ENCODE measurements around the gene TXN2.
"Not testable (repeated sequence)": the region's sequence is repeated elsewhere in the genome, so short reads cannot be mapped to it uniquely, and the experiment has no call there.

The TXN2 gene

GRCh38 chr22:36461665-36462649, 19.5 kb downstream of the TXN2 start:
- Histone ChIP-seq H3K9me3 (ENCODE audit: control insufficient read depth, low read length) (no peaks in the 10 kb centered on the region), H3K9ac (ENCODE audit: low read length) (peak overlapping the region; percentile 58), H3K27me3 (ENCODE audit: control insufficient read depth, insufficient read depth, low read length) (no peaks in the 10 kb centered on the region), H3K4me1 (ENCODE audit: control insufficient read depth, insufficient read depth, low read length) (peaks cover 53% of the 10 kb centered on the region), H3K36me3 (ENCODE audit: control insufficient read depth, insufficient read depth, low read length) (no peaks in the 10 kb centered on the region), H3K4me3 (ENCODE audit: low read length) (no peak overlapping the region)

- no peak overlapping the region for H3K4me3 ChIP-seq (ENCODE audit: low read length)
- peaks cover 51% of the 10 kb centered on the region for H3K4me1 ChIP-seq (ENCODE audit: control insufficient read depth, insufficient read depth, low read length)
- no peak overlapping the region for H3K9ac ChIP-seq (ENCODE audit: low read length)
- H3K36me3 ChIP-seq (ENCODE audit: control insufficient read depth, insufficient read depth, low read length), result no peaks in the 10 kb centered on the region
- H3K9me3 ChIP-seq (ENCODE audit: control insufficient read depth, low read length), result no peaks in the 10 kb centered on the region
- no peaks in the 10 kb centered on the region for H3K27me3 ChIP-seq (ENCODE audit: control insufficient read depth, insufficient read depth, low read length)
Observed at GRCh38 chr22:36460202-36460601, 21.2 kb downstream of the TXN2 start.

- H3K36me3 ChIP-seq (ENCODE audit: control insufficient read depth, insufficient read depth, low read length), result no peaks in the 10 kb centered on the region
- no peak overlapping the region for H3K4me3 ChIP-seq (ENCODE audit: low read length)
- H3K9me3 ChIP-seq (ENCODE audit: control insufficient read depth, low read length), result no peaks in the 10 kb centered on the region
- no peaks in the 10 kb centered on the region for H3K27me3 ChIP-seq (ENCODE audit: control insufficient read depth, insufficient read depth, low read length)
- H3K4me1 ChIP-seq (ENCODE audit: control insufficient read depth, insufficient read depth, low read length), result peaks cover 48% of the 10 kb centered on the region
- no peak overlapping the region for H3K9ac ChIP-seq (ENCODE audit: low read length)
Observed at GRCh38 chr22:36457688-36458450, 23.6 kb downstream of the TXN2 start.

GRCh38 chr22:36456464-36456845, 25.0 kb downstream of the TXN2 start:
- Histone ChIP-seq H3K4me3 (ENCODE audit: low read length) (no peak overlapping the region), H3K9ac (ENCODE audit: low read length) (no peak overlapping the region), H3K27me3 (ENCODE audit: control insufficient read depth, insufficient read depth, low read length) (no peaks in the 10 kb centered on the region), H3K4me1 (ENCODE audit: control insufficient read depth, insufficient read depth, low read length) (peaks cover 53% of the 10 kb centered on the region), H3K9me3 (ENCODE audit: control insufficient read depth, low read length) (no peaks in the 10 kb centered on the region), H3K36me3 (ENCODE audit: control insufficient read depth, insufficient read depth, low read length) (no peaks in the 10 kb centered on the region)

GRCh38 chr22:36455571-36456463, 25.6 kb downstream of the TXN2 start:
- Histone ChIP-seq H3K9me3 (ENCODE audit: control insufficient read depth, low read length) (no peaks in the 10 kb centered on the region), H3K27me3 (ENCODE audit: control insufficient read depth, insufficient read depth, low read length) (no peaks in the 10 kb centered on the region), H3K4me1 (ENCODE audit: control insufficient read depth, insufficient read depth, low read length) (peaks cover 58% of the 10 kb centered on the region), H3K9ac (ENCODE audit: low read length) (peak overlapping the region; percentile 94), H3K4me3 (ENCODE audit: low read length) (peak overlapping the region; percentile 3), H3K36me3 (ENCODE audit: control insufficient read depth, insufficient read depth, low read length) (no peaks in the 10 kb centered on the region)

GRCh38 chr22:36454916-36455570, 26.4 kb downstream of the TXN2 start:
- Histone ChIP-seq H3K36me3 (ENCODE audit: control insufficient read depth, insufficient read depth, low read length) (no peaks in the 10 kb centered on the region), H3K4me3 (ENCODE audit: low read length) (peak overlapping the region; percentile 3), H3K9ac (ENCODE audit: low read length) (peak overlapping the region; percentile 94), H3K27me3 (ENCODE audit: control insufficient read depth, insufficient read depth, low read length) (no peaks in the 10 kb centered on the region), H3K9me3 (ENCODE audit: control insufficient read depth, low read length) (no peaks in the 10 kb centered on the region), H3K4me1 (ENCODE audit: control insufficient read depth, insufficient read depth, low read length) (peaks cover 58% of the 10 kb centered on the region)

- Histone ChIP-seq H3K36me3 (ENCODE audit: control insufficient read depth, insufficient read depth, low read length) (no peaks in the 10 kb centered on the region), H3K4me1 (ENCODE audit: control insufficient read depth, insufficient read depth, low read length) (peaks cover 46% of the 10 kb centered on the region), H3K27me3 (ENCODE audit: control insufficient read depth, insufficient read depth, low read length) (no peaks in the 10 kb centered on the region), H3K9me3 (ENCODE audit: control insufficient read depth, low read length) (no peaks in the 10 kb centered on the region), H3K4me3 (ENCODE audit: low read length) (no peak overlapping the region), H3K9ac (ENCODE audit: low read length) (peak overlapping the region; percentile 53)
Observed at GRCh38 chr22:36453855-36454378, 27.5 kb downstream of the TXN2 start.

- H3K36me3 ChIP-seq (ENCODE audit: control insufficient read depth, insufficient read depth, low read length); H3K4me3 ChIP-seq (ENCODE audit: low read length); H3K27me3 ChIP-seq (ENCODE audit: control insufficient read depth, insufficient read depth, low read length); H3K9ac ChIP-seq (ENCODE audit: low read length); H3K9me3 ChIP-seq (ENCODE audit: control insufficient read depth, low read length): not testable (repeated sequence)
- H3K4me1 ChIP-seq (ENCODE audit: control insufficient read depth, insufficient read depth, low read length), result peaks cover 45% of the 10 kb centered on the region
Observed at GRCh38 chr22:36452978-36453607, 28.3 kb downstream of the TXN2 start.

- Histone ChIP-seq H3K36me3 (ENCODE audit: control insufficient read depth, insufficient read depth, low read length) (no peaks in the 10 kb centered on the region), H3K9me3 (ENCODE audit: control insufficient read depth, low read length) (no peaks in the 10 kb centered on the region), H3K4me3 (ENCODE audit: low read length) (no peak overlapping the region), H3K27me3 (ENCODE audit: control insufficient read depth, insufficient read depth, low read length) (no peaks in the 10 kb centered on the region), H3K9ac (ENCODE audit: low read length) (peak overlapping the region; percentile 60), H3K4me1 (ENCODE audit: control insufficient read depth, insufficient read depth, low read length) (peaks cover 40% of the 10 kb centered on the region)
Observed at GRCh38 chr22:36452250-36452977, 29.0 kb downstream of the TXN2 start.

- H3K9ac ChIP-seq (ENCODE audit: low read length), result peak overlapping the region; percentile 41
- H3K27me3 ChIP-seq (ENCODE audit: control insufficient read depth, insufficient read depth, low read length); H3K9me3 ChIP-seq (ENCODE audit: control insufficient read depth, low read length); H3K4me3 ChIP-seq (ENCODE audit: low read length); H3K36me3 ChIP-seq (ENCODE audit: control insufficient read depth, insufficient read depth, low read length): not testable (repeated sequence)
- H3K4me1 ChIP-seq (ENCODE audit: control insufficient read depth, insufficient read depth, low read length), result peaks cover 40% of the 10 kb centered on the region
Observed at GRCh38 chr22:36450923-36451322, 30.5 kb downstream of the TXN2 start.

Data from mucosa of stomach (tissue), 1 donor.